Testis (tissue), 2 donors: ENCODE data around the gene POLRMT.

Source experiments
- CTCF ChIP-seq, 3 experiments: fragments of 450-650 bp in 2 of 3; fragments of 200-600 bp in 1 of 3; sonication (generic) in 1 of 3; IDR thresholded peaks; one replicate each; pipeline ENCODE4 v1.5.1; 2016 to 2019; ENCODE audit warnings: antibody characterized with exemption in 3 of 3, mild to moderate bottlenecking in 2 of 3, moderate library complexity in 1 of 3
- POLR2A ChIP-seq: fragments of 450-650 bp; IDR thresholded peaks from one replicate; pipeline ENCODE4 v1.6.1; 2017; ENCODE audit warnings: antibody characterized with exemption, mild to moderate bottlenecking, moderate library complexity

GRCh38 chr19:624433-625109, 8.8 kb downstream of the POLRMT start:
- no peak for TF ChIP-seq CTCF (IDR thresholded peaks at IDR 0.05)
- TF ChIP-seq POLR2A: no peak
